Dedifferentiated amniotic fluid mesenchymal stem cell (primary cell): Measurements from ENCODE around the gene GNG12.
"Not testable (repeated sequence)": the region's sequence is repeated elsewhere in the genome, so short reads cannot be mapped to it uniquely, and the experiment has no call there.

Experiments
- DNase-seq: peaks from one replicate; pipeline ENCODE4 v3.0.0-alpha.2; 2016; ENCODE audit errors: extremely low spot score

GNG12 gene

GRCh38 chr1:67733681-67734322, 99.5 kb downstream of the GNG12 start:
- no peak for DNase-seq

GRCh38 chr1:67732750-67733151, 100.5 kb downstream of the GNG12 start:
- DNase-seq, result no peak

- DNase-seq, result no peak
Observed at GRCh38 chr1:67731322-67731721, 101.9 kb downstream of the GNG12 start.

- DNase-seq, result not testable (repeated sequence)
Observed at GRCh38 chr1:67730312-67730711, 103.0 kb downstream of the GNG12 start.

- no peak for DNase-seq
Observed at GRCh38 chr1:67729872-67730271, 103.4 kb downstream of the GNG12 start.

- no peak for DNase-seq
Observed at GRCh38 chr1:67726224-67726623, 107.0 kb downstream of the GNG12 start.

GRCh38 chr1:67724928-67725560, 108.2 kb downstream of the GNG12 start:
- DNase-seq, result peak; percentile 46

- DNase-seq, result no peak
Observed at GRCh38 chr1:67723620-67724019, 109.6 kb downstream of the GNG12 start.

- DNase-seq, result no peak
Observed at GRCh38 chr1:67723126-67723525, 110.1 kb downstream of the GNG12 start.

- no peak for DNase-seq
Observed at GRCh38 chr1:67722292-67722944, 110.8 kb downstream of the GNG12 start.

GRCh38 chr1:67721650-67722291, 111.5 kb downstream of the GNG12 start:
- no peak for DNase-seq

- DNase-seq, result no peak
Observed at GRCh38 chr1:67721112-67721511, 112.2 kb downstream of the GNG12 start.

- DNase-seq, result no peak
Observed at GRCh38 chr1:67719329-67720196, 113.7 kb downstream of the GNG12 start.

GRCh38 chr1:67717876-67718275, 115.4 kb downstream of the GNG12 start:
- no peak for DNase-seq

GRCh38 chr1:67716800-67717199, 116.5 kb downstream of the GNG12 start:
- DNase-seq, result peak; percentile 34

GRCh38 chr1:67715819-67716218, 117.4 kb downstream of the GNG12 start:
- DNase-seq, result no peak

- peak; percentile 66 for DNase-seq
Observed at GRCh38 chr1:67713057-67713846, 120.0 kb downstream of the GNG12 start.

GRCh38 chr1:67711855-67712212, 121.4 kb downstream of the GNG12 start:
- DNase-seq, result no peak

GRCh38 chr1:67711158-67711854, 122.0 kb downstream of the GNG12 start:
- DNase-seq, result no peak

- peak; percentile 45 for DNase-seq
Observed at GRCh38 chr1:67710417-67710816, 122.8 kb downstream of the GNG12 start.
